ENCODE results near the gene OPN1MW. TPM values are rescaled to one million over a fixed set of nuclear protein-coding genes. Genes with fewer than 3 reads are reported as not detected.
"Not testable (repeated sequence)": the region's sequence is repeated elsewhere in the genome, so short reads cannot be mapped to it uniquely, and the experiment has no call there.

Gene OPN1MW
- not detected in 2 replicates for total RNA-seq

DNA sequence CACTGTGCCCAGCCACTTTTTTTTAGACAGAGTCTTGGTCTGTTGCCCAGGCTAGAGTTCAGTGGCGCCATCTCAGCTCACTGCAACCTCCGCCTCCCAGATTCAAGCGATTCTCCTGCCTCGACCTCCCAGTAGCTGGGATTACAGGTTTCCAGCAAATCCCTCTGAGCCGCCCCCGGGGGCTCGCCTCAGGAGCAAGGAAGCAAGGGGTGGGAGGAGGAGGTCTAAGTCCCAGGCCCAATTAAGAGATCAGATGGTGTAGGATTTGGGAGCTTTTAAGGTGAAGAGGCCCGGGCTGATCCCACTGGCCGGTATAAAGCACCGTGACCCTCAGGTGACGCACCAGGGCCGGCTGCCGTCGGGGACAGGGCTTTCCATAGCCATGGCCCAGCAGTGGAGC is at the start of gene OPN1MW:
Gene OPN1MW (plus strand): TSS at position 301 of the 400 bp plus-strand sequence. CDS start 82 bp downstream, at position 383.
- intact Hi-C loops (cut with micrococcal nuclease) = not testable (repeated sequence)

DNA sequence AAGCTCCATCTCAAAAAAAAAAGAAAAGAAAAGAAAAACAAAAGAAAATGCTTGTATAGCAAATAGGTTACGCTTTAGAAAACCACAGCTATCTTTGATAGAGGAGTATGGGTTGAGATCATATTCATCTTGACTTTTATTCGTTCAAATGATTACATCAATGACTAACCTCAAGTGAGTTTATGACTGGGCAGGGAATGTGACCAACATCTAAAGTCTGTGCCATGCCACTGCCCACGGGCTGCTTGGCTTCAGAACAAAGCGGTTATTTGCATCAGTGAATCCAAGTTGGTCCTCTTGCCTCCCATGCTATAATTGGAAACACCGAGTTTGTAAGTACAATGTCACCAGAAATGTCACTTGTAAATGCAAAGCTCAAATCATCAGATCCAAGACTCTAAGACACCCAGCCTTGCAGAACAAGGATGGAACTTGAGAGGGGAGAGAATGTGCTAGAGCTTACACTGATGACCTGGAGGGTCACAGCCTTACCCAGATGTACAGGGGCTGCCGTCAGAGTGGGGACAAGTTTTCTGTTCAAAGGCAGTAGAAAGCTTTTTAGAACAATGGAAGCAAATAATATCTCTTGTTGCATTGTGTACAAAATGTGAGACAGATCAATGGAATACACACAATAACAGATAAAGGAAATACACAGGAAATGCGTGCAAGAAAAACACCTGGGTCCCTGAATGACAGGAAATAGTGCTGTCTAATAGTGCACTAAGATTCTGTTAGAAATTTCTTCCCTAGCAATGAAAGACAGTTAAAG is 46.8 kb upstream of the OPN1MW start:
- intact Hi-C loops (cut with micrococcal nuclease) = loop anchor here (1.0 kb wide), 3 partner anchors 11 to 173 kb away; partner anchors contain the start of gene MECP2

DNA sequence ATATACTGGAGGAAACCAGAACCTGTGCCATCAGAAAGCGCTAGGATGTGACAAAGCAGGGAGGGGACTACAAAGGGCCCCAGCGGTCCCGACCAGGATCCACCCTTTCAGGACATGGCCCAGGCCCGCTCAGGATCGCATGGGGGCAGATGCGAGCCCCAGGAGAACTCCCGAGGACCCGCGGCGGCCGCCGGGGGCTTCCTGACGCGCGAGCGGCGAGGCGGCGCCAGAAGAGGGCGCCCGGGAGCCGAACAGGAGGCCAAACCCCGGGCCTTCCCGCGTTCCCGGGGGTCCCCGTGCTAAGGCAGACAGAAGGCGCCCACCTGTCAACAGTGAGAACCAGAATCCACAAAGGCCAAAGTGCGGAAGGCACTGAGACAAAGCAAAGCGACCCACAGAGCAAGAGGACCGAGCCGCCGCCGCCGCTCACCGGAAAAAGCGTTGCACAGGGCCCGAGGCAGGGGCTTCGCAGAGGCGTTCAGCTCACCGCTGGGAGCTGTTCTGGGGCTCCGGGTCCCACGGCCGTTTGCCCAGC is 45.7 kb upstream of the OPN1MW start:
- intact Hi-C loops (cut with micrococcal nuclease) = loop anchor here (1.0 kb wide), 2 partner anchors 39 to 172 kb away; partner anchors contain the start of gene MECP2

DNA sequence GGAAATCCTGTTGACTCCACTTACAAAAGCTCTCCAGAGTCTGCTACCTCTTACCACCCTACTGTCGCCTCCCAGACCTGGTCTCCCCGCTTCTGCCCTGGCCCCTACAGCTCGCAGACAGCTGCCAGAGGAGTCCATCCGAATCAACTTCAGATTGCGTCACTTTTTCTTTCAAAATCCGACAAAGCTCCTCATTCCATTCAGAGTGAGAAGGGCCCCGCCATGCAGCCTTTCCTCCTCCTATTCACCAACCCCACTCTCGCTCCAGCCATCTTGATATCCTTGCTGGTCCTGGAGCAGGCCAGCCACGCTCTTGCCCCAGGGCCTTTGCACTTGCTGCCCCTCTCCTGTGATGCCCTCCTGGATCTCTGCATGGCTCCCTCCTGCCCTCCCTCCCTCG is 43.5 kb upstream of the OPN1MW start:
- intact Hi-C loops (cut with micrococcal nuclease) = no loop called here

DNA sequence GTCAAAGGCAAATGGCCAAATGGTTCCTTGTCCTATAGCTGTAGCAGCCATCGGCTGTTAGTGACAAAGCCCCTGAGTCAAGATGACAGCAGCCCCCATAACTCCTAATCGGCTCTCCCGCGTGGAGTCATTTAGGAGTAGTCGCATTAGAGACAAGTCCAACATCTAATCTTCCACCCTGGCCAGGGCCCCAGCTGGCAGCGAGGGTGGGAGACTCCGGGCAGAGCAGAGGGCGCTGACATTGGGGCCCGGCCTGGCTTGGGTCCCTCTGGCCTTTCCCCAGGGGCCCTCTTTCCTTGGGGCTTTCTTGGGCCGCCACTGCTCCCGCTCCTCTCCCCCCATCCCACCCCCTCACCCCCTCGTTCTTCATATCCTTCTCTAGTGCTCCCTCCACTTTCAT is 42.2 kb upstream of the OPN1MW start:
- intact Hi-C loops (cut with micrococcal nuclease) = no loop called here

DNA sequence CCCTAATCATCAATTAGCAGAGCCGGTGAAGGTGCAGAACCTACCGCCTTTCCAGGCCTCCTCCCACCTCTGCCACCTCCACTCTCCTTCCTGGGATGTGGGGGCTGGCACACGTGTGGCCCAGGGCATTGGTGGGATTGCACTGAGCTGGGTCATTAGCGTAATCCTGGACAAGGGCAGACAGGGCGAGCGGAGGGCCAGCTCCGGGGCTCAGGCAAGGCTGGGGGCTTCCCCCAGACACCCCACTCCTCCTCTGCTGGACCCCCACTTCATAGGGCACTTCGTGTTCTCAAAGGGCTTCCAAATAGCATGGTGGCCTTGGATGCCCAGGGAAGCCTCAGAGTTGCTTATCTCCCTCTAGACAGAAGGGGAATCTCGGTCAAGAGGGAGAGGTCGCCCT is 41.7 kb upstream of the OPN1MW start:
- intact Hi-C loops (cut with micrococcal nuclease) = no loop called here

DNA sequence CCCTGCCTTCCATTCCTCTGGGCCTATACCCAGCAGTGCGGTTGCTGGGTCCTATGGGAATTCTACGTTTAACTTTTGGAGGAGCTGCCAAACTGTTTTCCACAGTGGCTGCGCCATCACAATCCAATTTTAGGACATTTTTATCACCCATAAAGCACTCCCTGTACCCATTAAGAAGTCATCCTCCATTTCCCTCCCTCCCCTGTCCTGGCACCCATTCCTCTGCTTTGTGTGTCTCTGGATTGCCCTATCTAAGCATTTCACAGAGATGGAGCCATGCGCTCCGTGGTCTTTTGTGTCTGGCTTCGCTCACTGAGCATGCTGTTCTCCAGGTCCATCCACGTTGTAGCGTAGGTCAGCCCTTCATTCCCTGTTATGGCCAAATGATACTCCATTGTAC is 40.0 kb upstream of the OPN1MW start:
- intact Hi-C loops (cut with micrococcal nuclease) = no loop called here

DNA sequence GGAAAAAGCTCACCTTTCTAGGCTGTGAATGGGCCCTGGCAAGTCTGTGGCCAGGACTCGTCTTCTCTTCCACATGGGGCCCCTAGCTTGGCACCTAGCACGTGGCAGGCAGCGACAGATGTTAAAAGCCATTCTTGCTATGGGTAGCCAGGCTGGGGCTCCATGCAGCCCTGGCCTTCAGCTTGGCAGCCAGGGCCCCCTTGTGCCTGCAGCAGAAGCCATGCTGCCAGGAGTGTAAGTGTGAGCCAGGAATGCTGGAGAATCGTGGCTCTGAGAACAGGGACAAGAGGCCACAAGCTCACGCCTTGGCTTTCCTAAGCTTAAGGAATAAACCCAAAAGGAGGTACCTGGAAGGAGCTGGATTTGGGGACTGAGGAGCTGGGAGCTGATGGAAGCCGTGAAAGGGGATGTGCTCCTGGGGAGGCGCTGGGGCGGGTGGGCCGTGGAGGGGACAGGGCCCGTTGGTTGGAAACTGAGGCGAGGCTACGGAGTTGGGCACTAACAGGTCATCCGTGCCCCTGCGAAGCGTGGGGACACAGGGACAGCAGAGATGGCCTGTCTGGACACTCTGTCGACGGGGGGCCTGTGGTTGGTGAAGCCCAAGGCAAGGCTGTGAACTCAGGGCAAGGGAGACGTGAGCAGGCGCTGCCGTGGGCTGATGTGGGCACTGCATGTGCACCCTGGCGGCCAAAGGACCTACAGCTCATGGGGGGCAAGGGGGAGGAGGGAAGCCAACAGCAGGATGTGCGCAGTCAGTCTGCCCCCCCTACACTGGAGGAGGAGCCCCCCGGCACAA is 39.2 kb upstream of the OPN1MW start:
- intact Hi-C loops (cut with micrococcal nuclease) = no loop called here

DNA sequence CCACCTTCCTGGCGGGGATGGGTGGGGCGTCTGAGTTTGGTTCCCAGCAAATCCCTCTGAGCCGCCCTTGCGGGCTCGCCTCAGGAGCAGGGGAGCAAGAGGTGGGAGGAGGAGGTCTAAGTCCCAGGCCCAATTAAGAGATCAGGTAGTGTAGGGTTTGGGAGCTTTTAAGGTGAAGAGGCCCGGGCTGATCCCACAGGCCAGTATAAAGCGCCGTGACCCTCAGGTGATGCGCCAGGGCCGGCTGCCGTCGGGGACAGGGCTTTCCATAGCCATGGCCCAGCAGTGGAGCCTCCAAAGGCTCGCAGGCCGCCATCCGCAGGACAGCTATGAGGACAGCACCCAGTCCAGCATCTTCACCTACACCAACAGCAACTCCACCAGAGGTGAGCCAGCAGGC is 38.4 kb upstream of the OPN1MW start, which contains the start of gene OPN1LW:
Gene OPN1LW (plus strand): TSS at position 234 of the 400 bp plus-strand sequence. CDS start 41 bp downstream, at position 275.
- intact Hi-C loops (cut with micrococcal nuclease) = not testable (repeated sequence)

DNA sequence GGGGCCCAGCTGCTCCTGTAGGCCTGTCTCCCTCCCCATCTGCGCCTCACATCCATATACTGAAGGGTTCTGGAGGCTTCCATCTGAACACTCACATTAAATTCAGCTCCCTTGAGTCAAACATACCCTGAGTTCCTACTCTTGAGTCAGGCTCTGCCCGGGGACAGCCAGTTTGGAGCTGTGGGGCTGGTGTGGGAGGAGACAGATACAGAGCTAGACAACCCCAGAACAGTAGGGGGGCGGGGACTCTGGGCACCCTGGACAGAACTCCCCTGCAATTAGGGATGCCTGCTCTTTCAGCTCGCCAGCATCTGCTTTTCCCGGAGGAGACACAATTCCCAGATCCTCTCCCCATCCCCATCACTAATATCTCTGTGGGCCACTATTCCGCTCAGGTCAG is 31.4 kb upstream of the OPN1MW start:
- intact Hi-C loops (cut with micrococcal nuclease) = not testable (repeated sequence)

DNA sequence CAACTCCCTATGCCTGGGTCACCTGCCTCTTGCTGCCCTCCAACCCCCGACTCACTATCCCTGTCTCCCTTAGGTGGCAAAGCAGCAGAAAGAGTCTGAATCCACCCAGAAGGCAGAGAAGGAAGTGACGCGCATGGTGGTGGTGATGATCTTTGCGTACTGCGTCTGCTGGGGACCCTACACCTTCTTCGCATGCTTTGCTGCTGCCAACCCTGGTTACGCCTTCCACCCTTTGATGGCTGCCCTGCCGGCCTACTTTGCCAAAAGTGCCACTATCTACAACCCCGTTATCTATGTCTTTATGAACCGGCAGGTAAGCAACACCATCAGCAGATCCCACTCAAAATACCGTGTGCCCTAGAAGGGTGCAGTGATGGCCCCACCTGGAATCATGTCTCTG is 26.2 kb upstream of the OPN1MW start:
- intact Hi-C loops (cut with micrococcal nuclease) = not testable (repeated sequence)

DNA sequence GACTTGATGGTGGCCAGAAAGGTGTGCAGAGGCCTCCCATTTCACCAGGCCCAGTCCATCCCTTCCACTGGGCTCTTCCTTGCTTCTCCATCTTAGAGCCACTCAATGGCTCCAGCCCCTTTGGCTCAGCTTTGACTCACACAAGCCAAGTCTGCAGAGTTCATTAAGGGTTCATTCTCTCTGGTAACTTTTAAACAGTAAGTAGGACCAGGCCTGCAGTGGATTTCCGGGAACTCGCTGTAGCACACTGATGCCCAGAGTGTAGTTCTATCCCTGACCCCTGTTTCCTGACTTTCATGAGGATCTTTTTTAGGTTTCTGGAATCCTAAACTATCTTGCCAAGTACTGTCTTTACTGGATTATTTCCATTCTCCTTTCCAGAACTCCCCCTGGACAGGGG is 25.2 kb upstream of the OPN1MW start:
- intact Hi-C loops (cut with micrococcal nuclease) = not testable (repeated sequence)

DNA sequence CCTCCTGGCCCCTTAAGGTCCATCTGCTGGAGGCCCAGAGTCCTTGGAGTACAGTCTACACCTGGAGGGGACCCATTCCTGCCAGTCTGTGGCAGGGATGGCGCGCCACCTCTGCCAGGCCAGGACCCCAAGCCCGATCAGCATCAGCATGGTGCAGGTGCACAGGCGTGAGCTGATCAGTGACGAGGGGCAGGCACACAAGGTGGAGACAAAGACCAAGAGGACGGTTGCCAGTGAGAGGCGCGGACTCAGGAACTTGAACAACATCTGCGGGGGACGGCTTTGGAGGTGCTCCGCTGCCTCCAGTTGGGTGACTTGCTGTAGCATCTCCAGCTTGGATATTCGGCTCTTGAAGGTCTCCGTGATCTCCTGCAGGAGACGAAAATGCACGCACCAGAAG is 23.1 kb upstream of the OPN1MW start:
- intact Hi-C loops (cut with micrococcal nuclease) = not testable (repeated sequence)

DNA sequence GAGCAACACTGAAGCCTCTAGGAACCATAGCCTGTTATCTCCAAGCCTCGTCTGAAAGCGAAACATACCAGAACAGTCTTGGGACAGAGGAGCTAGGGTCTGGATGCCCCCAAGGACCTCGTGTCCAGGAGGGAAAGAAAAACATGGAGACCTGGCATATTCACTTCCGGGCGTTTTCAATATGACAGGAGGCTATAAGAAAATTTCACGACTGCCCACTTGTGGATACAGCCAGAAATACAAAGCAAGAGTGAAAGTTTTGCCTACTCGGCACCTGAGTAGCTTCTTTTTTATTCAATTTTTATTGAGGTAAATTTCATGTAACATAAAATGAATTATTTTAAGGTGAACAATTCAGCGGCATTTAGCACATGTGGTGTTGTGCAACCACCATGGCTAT is 17.5 kb upstream of the OPN1MW start:
- intact Hi-C loops (cut with micrococcal nuclease) = not testable (repeated sequence)

DNA sequence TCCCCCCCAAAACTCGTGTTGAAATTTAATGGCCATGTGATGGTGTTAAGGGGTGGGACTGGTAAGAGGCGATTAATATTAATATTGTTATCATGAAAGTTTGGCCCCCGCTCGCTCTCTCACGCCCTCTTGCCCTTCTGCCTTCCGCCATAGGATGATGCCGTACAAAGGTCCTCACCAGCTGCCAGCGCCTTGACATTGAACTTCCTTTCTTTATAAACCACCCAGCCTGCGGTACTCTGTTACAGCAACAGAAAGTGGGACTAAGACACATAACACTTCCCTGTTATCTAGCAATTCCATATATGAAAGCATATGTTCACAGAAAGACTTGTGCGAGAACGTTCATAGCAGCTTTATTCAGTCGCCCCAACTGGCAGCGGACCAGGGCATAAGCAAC is 14.0 kb upstream of the OPN1MW start:
- intact Hi-C loops (cut with micrococcal nuclease) = not testable (repeated sequence)

DNA sequence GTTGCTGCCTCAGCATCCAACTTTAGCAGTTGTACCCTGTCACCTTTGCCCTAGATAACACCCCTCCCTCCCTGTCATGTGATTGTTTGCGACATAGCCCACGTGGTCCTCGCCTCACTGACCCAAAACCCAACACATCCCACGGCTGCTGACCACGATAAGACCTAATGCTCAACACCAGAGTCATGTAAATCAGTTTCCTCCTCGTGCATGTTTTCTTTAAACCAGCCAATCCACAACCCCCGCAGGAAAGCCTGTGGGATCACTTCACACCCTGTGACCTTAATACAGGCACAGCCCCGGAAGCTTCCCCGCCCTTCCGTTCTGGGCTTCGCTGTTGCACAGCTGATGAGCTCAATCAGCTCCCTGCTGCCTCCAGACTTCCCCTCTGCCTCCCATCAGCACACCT is 9.9 kb upstream of the OPN1MW start:
- intact Hi-C loops (cut with micrococcal nuclease) = not testable (repeated sequence)

DNA sequence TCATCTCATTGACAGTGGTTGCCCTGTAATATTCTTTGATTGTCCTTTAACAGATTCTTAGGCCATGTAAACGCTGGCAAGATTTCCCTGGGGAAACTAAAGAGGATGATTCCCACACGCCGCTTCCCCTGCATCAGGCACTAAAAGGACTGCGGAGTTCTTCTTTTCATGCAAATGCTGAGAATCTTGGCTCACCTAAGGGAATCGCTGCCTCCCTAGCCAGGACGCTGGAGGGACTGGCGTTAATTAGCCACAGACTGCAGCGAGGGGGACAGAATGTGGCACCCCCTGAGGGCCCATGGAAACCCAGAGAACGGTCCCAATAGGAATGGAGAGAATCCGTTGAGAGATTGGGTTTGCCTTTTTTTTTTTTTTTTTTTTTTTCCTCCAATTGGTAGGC is 8.0 kb upstream of the OPN1MW start:
- intact Hi-C loops (cut with micrococcal nuclease) = not testable (repeated sequence)

DNA sequence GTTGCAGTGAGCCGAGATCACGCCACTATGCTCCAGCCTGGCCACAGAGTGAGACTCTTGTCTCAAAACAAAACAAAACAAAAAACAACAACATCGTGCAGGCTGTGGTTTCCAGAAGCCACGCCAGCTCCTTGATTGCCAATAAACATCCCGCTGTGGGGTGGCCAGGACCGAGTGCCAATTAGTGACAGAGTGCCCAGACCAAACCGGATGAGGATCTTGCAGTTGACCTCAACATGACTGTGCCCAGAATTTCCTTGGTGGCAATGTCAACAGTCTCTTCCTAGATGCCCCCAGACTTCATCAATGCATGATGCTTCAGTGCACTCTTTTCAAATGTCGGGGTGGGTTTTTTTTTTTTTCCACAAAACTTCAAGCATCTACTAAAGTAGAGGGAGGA is 1.4 kb downstream of the OPN1MW start:
- intact Hi-C loops (cut with micrococcal nuclease) = not testable (repeated sequence)

DNA sequence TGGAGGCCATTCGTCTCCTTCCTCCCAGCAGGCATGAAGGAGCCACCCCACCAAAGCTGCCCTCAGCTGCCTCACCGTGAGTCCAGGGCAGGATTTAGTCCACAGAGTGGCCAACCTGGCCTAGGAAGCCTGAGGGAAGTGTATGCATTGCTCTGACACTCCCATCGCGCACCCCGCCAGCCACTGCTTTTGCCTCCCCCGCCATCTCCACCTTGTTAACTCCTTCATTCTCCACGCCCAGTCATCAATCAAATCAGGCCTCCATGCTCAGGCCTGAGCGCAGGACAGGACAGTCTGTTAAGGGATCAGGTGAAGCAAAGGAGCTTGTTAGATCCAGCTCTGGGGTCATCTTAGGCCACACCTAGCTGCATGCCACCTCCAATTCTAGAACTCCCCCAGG is 10.4 kb downstream of the OPN1MW start:
- intact Hi-C loops (cut with micrococcal nuclease) = not testable (repeated sequence)

DNA sequence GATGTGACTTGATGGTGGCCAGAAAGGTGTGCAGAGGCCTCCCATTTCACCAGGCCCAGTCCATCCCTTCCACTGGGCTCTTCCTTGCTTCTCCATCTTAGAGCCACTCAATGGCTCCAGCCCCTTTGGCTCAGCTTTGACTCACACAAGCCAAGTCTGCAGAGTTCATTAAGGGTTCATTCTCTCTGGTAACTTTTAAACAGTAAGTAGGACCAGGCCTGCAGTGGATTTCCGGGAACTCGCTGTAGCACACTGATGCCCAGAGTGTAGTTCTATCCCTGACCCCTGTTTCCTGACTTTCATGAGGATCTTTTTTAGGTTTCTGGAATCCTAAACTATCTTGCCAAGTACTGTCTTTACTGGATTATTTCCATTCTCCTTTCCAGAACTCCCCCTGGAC is 11.9 kb downstream of the OPN1MW start:
- intact Hi-C loops (cut with micrococcal nuclease) = not testable (repeated sequence)

DNA sequence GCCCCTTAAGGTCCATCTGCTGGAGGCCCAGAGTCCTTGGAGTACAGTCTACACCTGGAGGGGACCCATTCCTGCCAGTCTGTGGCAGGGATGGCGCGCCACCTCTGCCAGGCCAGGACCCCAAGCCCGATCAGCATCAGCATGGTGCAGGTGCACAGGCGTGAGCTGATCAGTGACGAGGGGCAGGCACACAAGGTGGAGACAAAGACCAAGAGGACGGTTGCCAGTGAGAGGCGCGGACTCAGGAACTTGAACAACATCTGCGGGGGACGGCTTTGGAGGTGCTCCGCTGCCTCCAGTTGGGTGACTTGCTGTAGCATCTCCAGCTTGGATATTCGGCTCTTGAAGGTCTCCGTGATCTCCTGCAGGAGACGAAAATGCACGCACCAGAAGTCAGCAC is 14.1 kb downstream of the OPN1MW start:
- intact Hi-C loops (cut with micrococcal nuclease) = not testable (repeated sequence)
